ENCODE results near the gene GAPVD1. TPM values are rescaled to one million over a fixed set of nuclear protein-coding genes. Genes with fewer than 3 reads are reported as not detected.

GAPVD1 gene
- total RNA-seq, 1 experiment from 2014 or later = 53.1 TPM

DNA sequence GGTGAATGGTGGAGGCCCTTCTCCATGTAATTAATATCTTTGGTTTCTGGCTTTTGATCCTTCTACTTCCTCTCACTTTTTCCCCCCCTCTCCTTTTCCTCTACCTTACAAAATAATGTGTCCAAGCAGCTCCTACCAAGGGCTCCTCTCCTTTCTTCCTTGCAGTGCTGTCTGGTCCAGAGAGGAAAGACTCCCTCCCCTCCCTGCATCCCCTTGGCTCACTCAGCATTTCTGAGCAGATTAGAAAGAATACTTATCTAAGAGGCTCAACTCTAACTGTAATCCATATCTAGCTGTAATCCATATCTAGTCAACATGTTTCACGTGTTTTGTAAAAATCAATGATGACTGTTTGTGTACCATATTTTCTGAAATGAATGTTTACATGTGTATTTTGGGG is 97.4 kb downstream of the GAPVD1 start:
- ChIA-PET RAD21 (ENCODE audit: low non-redundant PET in 1 of 2, low total read pairs in 2 of 2, uncharacterized antibody in 2 of 2, unreplicated experiment in 2 of 2) (no interaction called here), CTCF (no interaction called here), POLR2A (no interaction called here)
- BruUV-seq (replicated peaks) = no TSS peak
- Histone ChIP-seq H3K4me3 (replicated peaks in 1 of 2; ENCODE audit: low read depth in 1 of 2, low read length in 2 of 2) (no peak overlapping the region), H3K9me3 (ENCODE audit: control insufficient read depth in 1 of 2, insufficient read depth in 1 of 2, low read depth in 1 of 2, low read length in 2 of 2) (no peaks in the 10 kb centered on the region), H3K36me3 (ENCODE audit: control insufficient read depth in 1 of 2, insufficient read depth in 2 of 2, low read length in 2 of 2) (peaks cover 15 to 25% of the 10 kb centered on the region in 2 experiments), H4K20me1 (ENCODE audit: insufficient read depth) (no peaks in the 10 kb centered on the region), H3K79me2 (ENCODE audit: insufficient read depth, low read length) (no peaks in the 10 kb centered on the region), H2AFZ (ENCODE audit: low read depth, low read length, poor library complexity, severe bottlenecking) (no peak overlapping the region), H3K27ac (ENCODE audit: low read depth, low read length) (no peak overlapping the region), H3K27me3 (ENCODE audit: insufficient read depth, low read length) (no peaks in the 10 kb centered on the region), H3K9ac (ENCODE audit: low read length) (no peak overlapping the region), H3K9me2 (ENCODE audit: insufficient read depth) (no peaks in the 10 kb centered on the region), H3K4me1 (ENCODE audit: control insufficient read depth in 1 of 2, insufficient read depth in 2 of 2, low read length in 2 of 2) (no peaks in the 10 kb centered on the region), H3K4me2 (ENCODE audit: low read length) (no peak overlapping the region)
- no peak for DNase-seq (ENCODE audit: low read depth, low spot score)
- TF ChIP-seq, protein P1, sequence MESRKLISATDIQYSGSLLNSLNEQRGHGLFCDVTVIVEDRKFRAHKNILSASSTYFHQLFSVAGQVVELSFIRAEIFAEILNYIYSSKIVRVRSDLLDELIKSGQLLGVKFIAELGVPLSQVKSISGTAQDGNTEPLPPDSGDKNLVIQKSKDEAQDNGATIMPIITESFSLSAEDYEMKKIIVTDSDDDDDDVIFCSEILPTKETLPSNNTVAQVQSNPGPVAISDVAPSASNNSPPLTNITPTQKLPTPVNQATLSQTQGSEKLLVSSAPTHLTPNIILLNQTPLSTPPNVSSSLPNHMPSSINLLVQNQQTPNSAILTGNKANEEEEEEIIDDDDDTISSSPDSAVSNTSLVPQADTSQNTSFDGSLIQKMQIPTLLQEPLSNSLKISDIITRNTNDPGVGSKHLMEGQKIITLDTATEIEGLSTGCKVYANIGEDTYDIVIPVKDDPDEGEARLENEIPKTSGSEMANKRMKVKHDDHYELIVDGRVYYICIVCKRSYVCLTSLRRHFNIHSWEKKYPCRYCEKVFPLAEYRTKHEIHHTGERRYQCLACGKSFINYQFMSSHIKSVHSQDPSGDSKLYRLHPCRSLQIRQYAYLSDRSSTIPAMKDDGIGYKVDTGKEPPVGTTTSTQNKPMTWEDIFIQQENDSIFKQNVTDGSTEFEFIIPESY (IDR thresholded peaks at IDR 0.05; ENCODE audit: extremely low read depth, insufficient replicate concordance, low read length) = no peak
- TF ChIP-seq, protein P2, sequence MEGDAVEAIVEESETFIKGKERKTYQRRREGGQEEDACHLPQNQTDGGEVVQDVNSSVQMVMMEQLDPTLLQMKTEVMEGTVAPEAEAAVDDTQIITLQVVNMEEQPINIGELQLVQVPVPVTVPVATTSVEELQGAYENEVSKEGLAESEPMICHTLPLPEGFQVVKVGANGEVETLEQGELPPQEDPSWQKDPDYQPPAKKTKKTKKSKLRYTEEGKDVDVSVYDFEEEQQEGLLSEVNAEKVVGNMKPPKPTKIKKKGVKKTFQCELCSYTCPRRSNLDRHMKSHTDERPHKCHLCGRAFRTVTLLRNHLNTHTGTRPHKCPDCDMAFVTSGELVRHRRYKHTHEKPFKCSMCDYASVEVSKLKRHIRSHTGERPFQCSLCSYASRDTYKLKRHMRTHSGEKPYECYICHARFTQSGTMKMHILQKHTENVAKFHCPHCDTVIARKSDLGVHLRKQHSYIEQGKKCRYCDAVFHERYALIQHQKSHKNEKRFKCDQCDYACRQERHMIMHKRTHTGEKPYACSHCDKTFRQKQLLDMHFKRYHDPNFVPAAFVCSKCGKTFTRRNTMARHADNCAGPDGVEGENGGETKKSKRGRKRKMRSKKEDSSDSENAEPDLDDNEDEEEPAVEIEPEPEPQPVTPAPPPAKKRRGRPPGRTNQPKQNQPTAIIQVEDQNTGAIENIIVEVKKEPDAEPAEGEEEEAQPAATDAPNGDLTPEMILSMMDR (IDR thresholded peaks at IDR 0.05 in 2 of 3, conservative IDR thresholded peaks at IDR 0.05 in 1 of 3; ENCODE audit: borderline replicate concordance in 1 of 3, insufficient read depth in 1 of 3, low read depth in 2 of 3, low read length in 2 of 3) = no peak
- TF ChIP-seq TCF7L2 (IDR thresholded peaks at IDR 0.05; ENCODE audit: borderline replicate concordance, extremely low read depth, insufficient read depth, insufficient read length) (no peak), POLR2AphosphoS5 (IDR thresholded peaks at IDR 0.05; ENCODE audit: low read depth, low read length) (no peak), EZH2phosphoT487 (IDR thresholded peaks at IDR 0.05; ENCODE audit: borderline replicate concordance) (no peak), SP1 (IDR thresholded peaks at IDR 0.05; ENCODE audit: low read depth) (no peak), ZFX (IDR thresholded peaks at IDR 0.05) (no peak), RAD21 (IDR thresholded peaks at IDR 0.05; ENCODE audit: low read depth) (no peak), YY1 (IDR thresholded peaks at IDR 0.05; ENCODE audit: extremely low read depth, insufficient replicate concordance, low read depth, low read length) (no peak), SRF (IDR thresholded peaks at IDR 0.05; ENCODE audit: low read depth) (no peak)
- TF ChIP-seq, protein P3, sequence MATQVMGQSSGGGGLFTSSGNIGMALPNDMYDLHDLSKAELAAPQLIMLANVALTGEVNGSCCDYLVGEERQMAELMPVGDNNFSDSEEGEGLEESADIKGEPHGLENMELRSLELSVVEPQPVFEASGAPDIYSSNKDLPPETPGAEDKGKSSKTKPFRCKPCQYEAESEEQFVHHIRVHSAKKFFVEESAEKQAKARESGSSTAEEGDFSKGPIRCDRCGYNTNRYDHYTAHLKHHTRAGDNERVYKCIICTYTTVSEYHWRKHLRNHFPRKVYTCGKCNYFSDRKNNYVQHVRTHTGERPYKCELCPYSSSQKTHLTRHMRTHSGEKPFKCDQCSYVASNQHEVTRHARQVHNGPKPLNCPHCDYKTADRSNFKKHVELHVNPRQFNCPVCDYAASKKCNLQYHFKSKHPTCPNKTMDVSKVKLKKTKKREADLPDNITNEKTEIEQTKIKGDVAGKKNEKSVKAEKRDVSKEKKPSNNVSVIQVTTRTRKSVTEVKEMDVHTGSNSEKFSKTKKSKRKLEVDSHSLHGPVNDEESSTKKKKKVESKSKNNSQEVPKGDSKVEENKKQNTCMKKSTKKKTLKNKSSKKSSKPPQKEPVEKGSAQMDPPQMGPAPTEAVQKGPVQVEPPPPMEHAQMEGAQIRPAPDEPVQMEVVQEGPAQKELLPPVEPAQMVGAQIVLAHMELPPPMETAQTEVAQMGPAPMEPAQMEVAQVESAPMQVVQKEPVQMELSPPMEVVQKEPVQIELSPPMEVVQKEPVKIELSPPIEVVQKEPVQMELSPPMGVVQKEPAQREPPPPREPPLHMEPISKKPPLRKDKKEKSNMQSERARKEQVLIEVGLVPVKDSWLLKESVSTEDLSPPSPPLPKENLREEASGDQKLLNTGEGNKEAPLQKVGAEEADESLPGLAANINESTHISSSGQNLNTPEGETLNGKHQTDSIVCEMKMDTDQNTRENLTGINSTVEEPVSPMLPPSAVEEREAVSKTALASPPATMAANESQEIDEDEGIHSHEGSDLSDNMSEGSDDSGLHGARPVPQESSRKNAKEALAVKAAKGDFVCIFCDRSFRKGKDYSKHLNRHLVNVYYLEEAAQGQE (IDR thresholded peaks at IDR 0.05; ENCODE audit: low read depth) = no peak
- TF ChIP-seq, protein P4, sequence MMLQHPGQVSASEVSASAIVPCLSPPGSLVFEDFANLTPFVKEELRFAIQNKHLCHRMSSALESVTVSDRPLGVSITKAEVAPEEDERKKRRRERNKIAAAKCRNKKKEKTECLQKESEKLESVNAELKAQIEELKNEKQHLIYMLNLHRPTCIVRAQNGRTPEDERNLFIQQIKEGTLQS (IDR thresholded peaks at IDR 0.05) = no peak
- no peak for ATAC-seq
- intact Hi-C loops (cut with micrococcal nuclease) = no loop called here
